GM20431 (cell line): ENCODE results near the gene STARD5.

Source experiments
- in situ Hi-C: fragments of 300-500 bp; cut with MseI, MboI; formaldehyde crosslinking; loops from one replicate; pipeline ENCODE4 v1.15.0; 2020; ENCODE audit warnings: low sequenced_read_pairs; ENCODE audit not compliant: unreplicated experiment

Gene STARD5

GRCh38 chr15:81315452-81316175 lies 8.3 kb downstream of the STARD5 start:
- in situ Hi-C loops: no loop called here

DNA sequence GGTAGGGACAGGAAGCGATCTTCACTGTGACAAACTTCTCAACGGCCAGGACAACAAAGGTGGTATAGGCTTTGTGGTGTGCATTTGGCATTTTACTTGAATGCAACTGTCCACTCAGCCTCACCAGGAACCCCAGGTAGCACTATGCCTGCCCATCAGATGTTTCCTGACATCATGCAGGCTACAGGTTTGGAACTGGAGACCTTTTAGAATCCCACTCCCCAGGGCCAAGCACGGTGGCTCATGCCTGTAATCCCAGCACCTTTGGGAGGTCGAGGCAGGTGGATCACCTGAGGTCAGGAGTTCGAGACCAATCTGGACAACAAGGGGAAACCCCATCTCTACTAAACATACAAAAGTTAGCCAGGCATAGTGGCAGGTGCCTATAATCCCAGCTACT lies 9.6 kb downstream of the STARD5 start:
- in situ Hi-C loops: no loop called here

GRCh38 chr15:81313686-81314085 lies 10.3 kb downstream of the STARD5 start:
- in situ Hi-C loops: no loop called here

DNA sequence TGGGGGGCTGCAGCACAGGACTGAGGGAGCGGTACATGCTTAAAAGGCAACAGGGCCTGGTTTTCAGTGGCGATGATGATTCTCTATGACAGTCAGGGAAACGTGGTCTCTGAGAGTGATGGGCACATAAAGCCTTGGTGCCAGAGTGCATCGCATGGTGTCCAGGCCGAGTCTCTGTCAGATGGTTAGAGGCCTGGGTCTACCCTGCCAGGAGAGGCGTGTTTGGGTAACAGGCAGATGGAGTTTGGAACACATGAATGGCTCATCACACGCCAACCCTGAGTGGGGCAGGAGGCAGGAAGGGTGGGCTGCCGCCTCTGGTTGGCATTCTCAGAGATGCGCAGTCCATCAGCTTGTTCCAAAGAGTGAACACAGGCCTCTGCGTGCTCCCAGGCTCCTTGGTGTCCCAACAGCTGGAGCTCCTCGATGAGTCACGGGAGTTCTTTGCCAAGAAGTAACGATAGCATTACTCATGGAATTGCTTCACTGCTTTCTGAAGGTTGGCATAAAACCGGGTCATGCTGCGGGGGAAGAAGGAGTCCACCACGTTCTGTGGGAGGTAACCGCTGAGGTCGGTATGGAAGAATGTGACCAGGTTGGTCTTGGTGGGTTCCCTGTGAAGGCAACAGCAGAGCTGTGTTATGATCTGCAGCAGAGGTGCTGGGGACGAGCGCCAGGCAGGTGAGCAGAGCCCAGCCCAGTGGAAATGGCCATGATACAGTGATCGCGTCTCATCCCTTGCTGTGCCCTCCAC lies 11.0 kb downstream of the STARD5 start:
- in situ Hi-C loops: no loop called here

DNA sequence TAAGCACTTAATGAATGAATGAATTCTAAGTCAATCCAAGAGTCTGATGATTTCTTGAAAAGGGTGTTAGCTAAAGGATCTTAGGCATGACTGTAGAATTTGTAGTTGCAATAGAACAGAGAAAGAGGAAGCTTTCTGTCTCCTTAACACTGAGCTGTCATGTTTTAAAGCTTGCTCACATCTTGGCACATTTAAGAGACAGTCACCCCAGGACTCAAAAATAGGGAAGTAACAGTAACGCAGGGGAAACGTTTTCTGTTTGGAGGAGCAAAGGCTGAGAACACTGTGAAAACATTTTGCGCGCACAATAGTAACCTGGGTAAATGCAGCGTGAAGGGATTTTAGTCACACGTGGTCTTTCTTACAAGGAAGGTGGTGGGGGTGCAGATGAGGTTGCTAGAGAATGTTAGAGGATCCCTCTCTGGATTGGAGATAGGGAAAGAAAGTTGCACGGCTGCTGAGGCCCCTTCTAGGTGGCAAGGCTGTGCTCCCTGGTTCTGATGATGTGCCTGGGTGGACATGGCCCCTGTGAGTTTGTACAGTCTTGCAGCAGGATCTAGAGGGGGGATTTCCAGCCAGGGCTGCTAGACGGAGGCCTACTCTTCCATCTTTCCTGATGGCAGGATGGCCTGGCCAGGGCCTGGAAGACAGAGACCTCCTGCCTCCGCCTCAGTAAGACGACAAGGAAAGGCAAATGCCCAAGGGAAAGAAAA lies 12.0 kb downstream of the STARD5 start:
- in situ Hi-C loops: no loop called here

DNA sequence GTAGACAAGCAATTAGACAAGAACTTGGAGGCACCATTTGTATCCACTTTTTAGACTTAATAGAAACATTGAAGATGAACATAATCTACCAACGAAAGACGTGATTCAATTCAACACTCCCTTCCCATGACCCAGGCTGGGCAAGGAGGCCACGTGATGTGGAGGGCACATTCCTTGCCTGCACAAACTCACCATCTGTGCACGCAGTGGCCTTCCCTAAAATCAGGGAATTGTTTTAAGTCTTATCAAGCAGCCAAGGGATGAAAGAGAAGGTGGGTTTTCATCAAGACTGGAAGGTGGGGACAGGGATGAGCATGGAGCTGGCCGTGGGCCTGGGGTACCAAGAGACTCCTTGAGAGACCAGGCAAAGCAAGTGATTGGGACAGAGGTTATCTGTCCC lies 13.5 kb downstream of the STARD5 start:
- in situ Hi-C loops: no loop called here

GRCh38 chr15:81309647-81310450 lies 14.1 kb downstream of the STARD5 start:
- in situ Hi-C loops: no loop called here

- in situ Hi-C loops: no loop called here
These were observed 15.7 kb downstream of the STARD5 start for GRCh38 chr15:81308260-81308659.

DNA sequence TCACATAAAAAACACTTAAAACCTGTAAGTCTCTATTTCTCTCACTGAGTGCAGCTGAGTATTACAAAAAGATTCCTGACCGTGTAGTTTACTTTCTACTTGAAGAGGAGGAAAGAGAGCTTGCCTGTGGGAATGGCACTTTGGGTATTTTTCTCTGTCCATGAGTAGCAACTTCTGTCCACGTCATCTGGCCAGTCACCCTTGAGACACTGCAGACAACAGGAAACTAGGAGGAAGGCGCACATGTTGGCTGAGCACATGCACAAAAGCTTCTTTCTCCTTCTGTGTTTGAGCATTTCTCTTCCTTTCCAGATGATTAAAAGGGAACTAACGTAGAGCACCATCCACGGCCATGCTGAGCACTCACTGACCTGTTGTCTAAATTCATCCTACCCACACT lies 19.7 kb downstream of the STARD5 start:
- in situ Hi-C loops: no loop called here

- in situ Hi-C loops: no loop called here
These were observed 20.4 kb downstream of the STARD5 start for GRCh38 chr15:81303244-81304225.

DNA sequence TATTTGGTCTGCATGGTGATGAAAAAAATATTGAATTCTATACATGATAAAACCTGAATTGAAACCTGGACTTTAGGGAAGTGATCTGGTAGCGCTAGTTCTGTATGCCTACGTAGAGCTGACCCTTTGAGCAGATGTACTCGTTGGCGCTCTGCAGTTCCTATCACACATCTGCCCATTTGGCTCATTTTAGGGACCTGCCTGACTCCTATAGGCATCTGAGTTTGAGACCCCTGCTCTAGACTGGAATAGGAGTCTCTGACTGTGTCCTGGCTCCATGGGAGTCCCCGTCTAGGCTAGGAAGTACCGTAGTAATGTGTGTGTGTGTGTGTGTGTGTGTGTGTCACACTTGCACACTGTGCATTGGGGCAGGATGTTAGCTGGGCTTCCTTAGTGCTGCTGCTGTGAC lies 21.2 kb downstream of the STARD5 start:
- in situ Hi-C loops: no loop called here

- in situ Hi-C loops: no loop called here
These were observed 22.0 kb downstream of the STARD5 start for GRCh38 chr15:81301815-81302399.

DNA sequence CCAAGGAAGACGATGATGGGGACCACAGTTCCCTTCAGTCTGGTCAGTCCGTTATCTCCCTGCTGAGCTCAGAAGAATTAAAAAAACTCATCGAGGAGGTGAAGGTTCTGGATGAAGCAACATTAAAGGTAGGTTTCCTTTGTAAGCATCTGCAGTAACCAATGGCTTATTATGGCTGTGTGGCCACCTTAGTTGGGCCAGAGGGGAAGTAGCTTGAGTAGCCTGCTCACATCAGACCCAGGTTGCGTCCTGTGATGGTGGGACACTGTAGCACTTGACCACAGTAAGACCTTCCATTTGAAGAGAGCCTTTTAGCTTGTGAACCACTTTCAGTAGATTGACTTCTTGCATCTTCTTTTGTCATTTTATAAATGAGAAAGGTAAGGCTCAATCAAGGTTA lies 22.6 kb downstream of the STARD5 start:
- in situ Hi-C loops: no loop called here

DNA sequence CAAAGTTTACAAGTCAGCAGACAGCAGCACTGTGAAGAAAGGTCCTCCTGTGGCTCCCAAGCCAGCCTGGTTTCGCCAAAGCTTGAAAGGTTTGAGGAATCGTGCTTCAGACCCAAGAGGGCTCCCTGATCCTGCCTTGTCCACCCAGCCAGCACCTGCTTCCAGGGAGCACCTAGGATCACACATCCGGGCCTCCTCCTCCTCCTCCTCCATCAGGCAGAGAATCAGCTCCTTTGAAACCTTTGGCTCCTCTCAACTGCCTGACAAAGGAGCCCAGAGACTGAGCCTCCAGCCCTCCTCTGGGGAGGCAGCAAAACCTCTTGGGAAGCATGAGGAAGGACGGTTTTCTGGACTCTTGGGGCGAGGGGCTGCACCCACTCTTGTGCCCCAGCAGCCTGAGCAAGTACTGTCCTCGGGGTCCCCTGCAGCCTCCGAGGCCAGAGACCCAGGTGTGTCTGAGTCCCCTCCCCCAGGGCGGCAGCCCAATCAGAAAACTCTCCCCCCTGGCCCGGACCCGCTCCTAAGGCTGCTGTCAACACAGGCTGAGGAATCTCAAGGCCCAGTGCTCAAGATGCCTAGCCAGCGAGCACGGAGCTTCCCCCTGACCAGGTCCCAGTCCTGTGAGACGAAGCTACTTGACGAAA lies 24.2 kb downstream of the STARD5 start:
- in situ Hi-C loops: no loop called here

DNA sequence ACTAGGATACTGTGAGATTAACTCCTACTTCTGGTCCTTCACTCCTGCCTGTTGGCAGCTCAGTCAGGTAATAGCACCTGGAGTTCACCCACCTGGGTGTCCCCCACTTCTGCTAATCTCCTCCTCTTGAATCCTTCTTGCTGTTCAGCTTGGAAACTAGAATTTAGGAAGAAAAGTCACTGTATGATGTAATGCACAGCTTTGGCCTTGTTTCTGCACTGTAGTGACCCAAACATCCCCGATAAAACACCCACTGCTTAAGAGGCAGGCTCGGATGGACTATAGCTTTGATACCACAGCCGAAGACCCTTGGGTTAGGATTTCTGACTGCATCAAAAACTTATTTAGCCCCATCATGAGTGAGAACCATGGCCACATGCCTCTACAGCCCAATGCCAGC lies 24.8 kb downstream of the STARD5 start:
- in situ Hi-C loops: no loop called here

GRCh38 chr15:81298611-81299010 lies 25.3 kb downstream of the STARD5 start:
- in situ Hi-C loops: no loop called here

GRCh38 chr15:81297603-81298575 lies 26.1 kb downstream of the STARD5 start:
- in situ Hi-C loops: no loop called here
